HUES64 (cell line): ENCODE results near the gene MOSMO. TPM values are rescaled to one million over a fixed set of nuclear protein-coding genes. Genes with fewer than 3 reads are reported as not detected.

Source experiments
- H3K27ac ChIP-seq: 2 replicates; pipeline ENCODE4 v1.7.0; 2013; ENCODE audit warnings: low read depth, low read length, inconsistent platforms
- H3K27me3 ChIP-seq: 2 replicates; pipeline ENCODE4 v1.6.1; 2013; ENCODE audit warnings: mild to moderate bottlenecking, low read length; ENCODE audit not compliant: insufficient read depth
- H3K36me3 ChIP-seq: 2 replicates; pipeline ENCODE4 v1.6.1; 2013; ENCODE audit warnings: mild to moderate bottlenecking, low read length; ENCODE audit not compliant: insufficient read depth
- H3K4me1 ChIP-seq: 2 replicates; pipeline ENCODE4 v1.6.1; 2013; ENCODE audit warnings: mild to moderate bottlenecking, low read length, moderate library complexity; ENCODE audit not compliant: insufficient read depth
- H3K4me3 ChIP-seq: 2 replicates; pipeline ENCODE4 v1.5.1; 2013; ENCODE audit warnings: mild to moderate bottlenecking, low read length, moderate library complexity
- H3K9ac ChIP-seq: 2 replicates; pipeline ENCODE4 v1.6.1; 2013; ENCODE audit warnings: mild to moderate bottlenecking, low read depth, low read length
- H3K9me3 ChIP-seq: 2 replicates; pipeline ENCODE4 v1.6.1; 2013; ENCODE audit warnings: low read depth, low read length; ENCODE audit not compliant: insufficient read depth
- WGBS: fragments of 150-250, 120-280 bp; methylation state at CpG from one replicate; pipeline ENCODE4 v1.1.7; 2013; ENCODE audit warnings: missing lambda C conversion rate; 5-methylcytosine and 5-hydroxymethylcytosine counted together
- polyA plus RNA-seq, 2 experiments: library from polyadenylated mRNA; stranded (reverse); fragments of 50-300 nt; gene quantifications; one replicate each; pipeline ENCODE4 v1.2.3, GENCODE V29; 2013

MOSMO gene
- 10.3 TPM for polyA plus RNA-seq (2013, experiment 1 of 2)
- 9.5 TPM for polyA plus RNA-seq (2013, experiment 2 of 2)

GRCh38 chr16:22007509-22008214 lies at the start of gene MOSMO:
MOSMO (plus strand) TSS chr16:22008111; CDS start chr16:22008302, 191 bp downstream.
- peak within 1 kb of the TSS; percentile 71 for H3K9ac ChIP-seq
- WGBS = 12% methylated on average over 78 of the region's 78 CpGs
- no peaks in the 10 kb centered on the region for H3K4me1 ChIP-seq
- no peaks in the 10 kb centered on the region for H3K9me3 ChIP-seq
- peak within 1 kb of the TSS; percentile 51; the same call in 1 of the 2 replicates for H3K27ac ChIP-seq
- peak within 1 kb of the TSS; percentile 80 for H3K4me3 ChIP-seq
- H3K36me3 ChIP-seq = no peaks in the 10 kb centered on the region
- peaks cover 20% of the 10 kb centered on the region for H3K27me3 ChIP-seq

GRCh38 chr16:21959050-21959449 lies 48.9 kb upstream of the MOSMO start:
- H3K4me3 ChIP-seq = no peak overlapping the region
- WGBS = 86% methylated on average over 3 of the region's 3 CpGs
- no peaks in the 10 kb centered on the region for H3K27me3 ChIP-seq
- H3K27ac ChIP-seq = no peak overlapping the region
- H3K36me3 ChIP-seq = peaks cover 80% of the 10 kb centered on the region
- H3K9ac ChIP-seq = no peak overlapping the region
- H3K9me3 ChIP-seq = no peaks in the 10 kb centered on the region
- H3K4me1 ChIP-seq = peaks cover 5% of the 10 kb centered on the region; the same call in 1 of the 2 replicates

GRCh38 chr16:21962475-21962874 lies 45.4 kb upstream of the MOSMO start:
- Histone ChIP-seq H3K27me3 (no peaks in the 10 kb centered on the region), H3K4me3 (no peak overlapping the region), H3K9me3 (no peaks in the 10 kb centered on the region), H3K36me3 (peaks cover 98% of the 10 kb centered on the region), H3K4me1 (no peaks in the 10 kb centered on the region), H3K9ac (no peak overlapping the region), H3K27ac (no peak overlapping the region)
- 94% methylated on average over 5 of the region's 5 CpGs for WGBS

GRCh38 chr16:21963887-21964286 lies 44.0 kb upstream of the MOSMO start:
- Histone ChIP-seq H3K27me3 (no peaks in the 10 kb centered on the region), H3K27ac (no peak overlapping the region), H3K9me3 (no peaks in the 10 kb centered on the region), H3K9ac (no peak overlapping the region), H3K4me1 (no peaks in the 10 kb centered on the region), H3K36me3 (peaks cover 98% of the 10 kb centered on the region), H3K4me3 (no peak overlapping the region)
- WGBS = 96% methylated on average over 3 of the region's 3 CpGs

- Histone ChIP-seq H3K27me3 (no peaks in the 10 kb centered on the region), H3K36me3 (peaks cover 98% of the 10 kb centered on the region), H3K9ac (no peak overlapping the region), H3K9me3 (no peaks in the 10 kb centered on the region), H3K4me3 (no peak overlapping the region), H3K27ac (no peak overlapping the region), H3K4me1 (no peaks in the 10 kb centered on the region)
- WGBS = 96% methylated on average over 6 of the region's 6 CpGs
Measured at GRCh38 chr16:21964353-21964752, 43.6 kb upstream of the MOSMO start.

- no peaks in the 10 kb centered on the region for H3K4me1 ChIP-seq
- H3K9me3 ChIP-seq = no peaks in the 10 kb centered on the region
- 97% methylated on average over 4 of the region's 4 CpGs for WGBS
- peaks cover 99% of the 10 kb centered on the region for H3K36me3 ChIP-seq
- H3K27me3 ChIP-seq = no peaks in the 10 kb centered on the region
- H3K9ac ChIP-seq = no peak overlapping the region
- H3K4me3 ChIP-seq = no peak overlapping the region
- no peak overlapping the region for H3K27ac ChIP-seq
Measured at GRCh38 chr16:21971856-21972255, 36.1 kb upstream of the MOSMO start.

GRCh38 chr16:21973945-21974344 lies 34.0 kb upstream of the MOSMO start:
- no peaks in the 10 kb centered on the region for H3K27me3 ChIP-seq
- H3K9me3 ChIP-seq = no peaks in the 10 kb centered on the region
- 100% methylated on average over 2 of the region's 2 CpGs for WGBS
- H3K36me3 ChIP-seq = peaks cover 99% of the 10 kb centered on the region
- H3K27ac ChIP-seq = no peak overlapping the region
- no peak overlapping the region for H3K4me3 ChIP-seq
- no peaks in the 10 kb centered on the region for H3K4me1 ChIP-seq
- H3K9ac ChIP-seq = no peak overlapping the region

- no peaks in the 10 kb centered on the region for H3K9me3 ChIP-seq
- H3K4me3 ChIP-seq = no peak overlapping the region
- H3K27ac ChIP-seq = no peak overlapping the region
- no peak overlapping the region for H3K9ac ChIP-seq
- H3K27me3 ChIP-seq = no peaks in the 10 kb centered on the region
- H3K4me1 ChIP-seq = no peaks in the 10 kb centered on the region
- peaks cover 99% of the 10 kb centered on the region for H3K36me3 ChIP-seq
- WGBS = 97% methylated on average over 4 of the region's 4 CpGs
Measured at GRCh38 chr16:21980032-21980431, 27.9 kb upstream of the MOSMO start.

- H3K4me3 ChIP-seq = no peak overlapping the region
- no peaks in the 10 kb centered on the region for H3K4me1 ChIP-seq
- peaks cover 85% of the 10 kb centered on the region for H3K36me3 ChIP-seq
- no peak overlapping the region for H3K27ac ChIP-seq
- no peak overlapping the region for H3K9ac ChIP-seq
- no peaks in the 10 kb centered on the region for H3K9me3 ChIP-seq
- H3K27me3 ChIP-seq = no peaks in the 10 kb centered on the region
- WGBS = over 99% methylated on average over 5 of the region's 5 CpGs
Measured at GRCh38 chr16:21982108-21982507, 25.8 kb upstream of the MOSMO start.

- H3K9ac ChIP-seq = no peak overlapping the region
- H3K4me1 ChIP-seq = no peaks in the 10 kb centered on the region
- H3K4me3 ChIP-seq = no peak overlapping the region
- 87% methylated on average over 2 of the region's 3 CpGs for WGBS
- no peak overlapping the region for H3K27ac ChIP-seq
- H3K9me3 ChIP-seq = no peaks in the 10 kb centered on the region
- H3K36me3 ChIP-seq = peaks cover 66% of the 10 kb centered on the region
- no peaks in the 10 kb centered on the region for H3K27me3 ChIP-seq
Measured at GRCh38 chr16:21984062-21984461, 23.8 kb upstream of the MOSMO start.

GRCh38 chr16:21985524-21985923 lies 22.4 kb upstream of the MOSMO start:
- Histone ChIP-seq H3K27me3 (no peaks in the 10 kb centered on the region), H3K9ac (no peak overlapping the region), H3K27ac (no peak overlapping the region), H3K4me1 (no peaks in the 10 kb centered on the region), H3K9me3 (no peaks in the 10 kb centered on the region), H3K4me3 (no peak overlapping the region), H3K36me3 (peaks cover 51% of the 10 kb centered on the region)
